HG03045 (cell line): Measurements from ENCODE around the gene RPA4.
"Not testable (repeated sequence)": the region's sequence is repeated elsewhere in the genome, so short reads cannot be mapped to it uniquely, and the experiment has no call there.

Source experiments
- ATAC-seq: cut with Tn5 transposase; IDR thresholded peaks from one replicate; pipeline ENCODE4 v1.9.1; 2021; ENCODE audit warnings: mild to moderate bottlenecking, moderate library complexity; ENCODE audit not compliant: unreplicated experiment

Gene RPA4, protein sequence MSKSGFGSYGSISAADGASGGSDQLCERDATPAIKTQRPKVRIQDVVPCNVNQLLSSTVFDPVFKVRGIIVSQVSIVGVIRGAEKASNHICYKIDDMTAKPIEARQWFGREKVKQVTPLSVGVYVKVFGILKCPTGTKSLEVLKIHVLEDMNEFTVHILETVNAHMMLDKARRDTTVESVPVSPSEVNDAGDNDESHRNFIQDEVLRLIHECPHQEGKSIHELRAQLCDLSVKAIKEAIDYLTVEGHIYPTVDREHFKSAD

GRCh38 chrX:96883608-96884007, at the start of gene RPA4:
TSS of gene RPA4 (plus strand) at chrX:96883908. CDS start at chrX:96884311, 403 bp downstream.
- no peak for ATAC-seq

GRCh38 chrX:96834137-96834536, 49.6 kb upstream of the RPA4 start:
- no peak for ATAC-seq

DNA sequence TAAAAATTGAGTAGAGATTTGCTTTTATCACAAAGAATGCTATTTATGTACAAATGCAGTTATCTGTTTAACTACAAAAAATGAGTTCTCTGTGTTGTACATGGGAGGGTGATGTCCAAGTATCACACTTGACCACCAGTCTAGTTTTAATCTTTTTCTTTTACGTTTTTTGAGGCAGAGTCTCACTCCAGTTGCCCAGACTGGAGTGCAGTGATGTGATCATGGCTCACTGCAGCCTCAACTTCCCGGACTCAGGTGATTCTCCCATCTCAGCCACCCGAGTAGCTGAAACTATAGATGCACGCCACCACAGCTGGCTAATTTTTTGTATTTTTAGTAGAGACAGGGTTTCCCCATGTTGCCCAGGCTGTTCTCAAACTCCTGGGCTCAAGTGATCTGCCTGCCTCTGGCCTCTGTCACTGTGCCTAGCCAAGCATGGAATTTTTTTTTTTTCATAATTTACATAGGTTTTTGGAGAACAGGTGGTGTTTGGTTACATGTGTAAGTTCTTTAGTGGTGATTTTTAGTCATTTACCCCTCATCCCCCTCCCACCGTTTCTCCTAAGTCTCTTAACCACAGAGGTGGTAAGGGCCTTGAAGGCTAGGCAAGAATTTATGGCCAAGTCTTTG, 47.9 kb upstream of the RPA4 start:
- peak; percentile 81 for ATAC-seq

- no peak for ATAC-seq
These were observed 45.9 kb upstream of the RPA4 start for GRCh38 chrX:96837808-96838207.

DNA sequence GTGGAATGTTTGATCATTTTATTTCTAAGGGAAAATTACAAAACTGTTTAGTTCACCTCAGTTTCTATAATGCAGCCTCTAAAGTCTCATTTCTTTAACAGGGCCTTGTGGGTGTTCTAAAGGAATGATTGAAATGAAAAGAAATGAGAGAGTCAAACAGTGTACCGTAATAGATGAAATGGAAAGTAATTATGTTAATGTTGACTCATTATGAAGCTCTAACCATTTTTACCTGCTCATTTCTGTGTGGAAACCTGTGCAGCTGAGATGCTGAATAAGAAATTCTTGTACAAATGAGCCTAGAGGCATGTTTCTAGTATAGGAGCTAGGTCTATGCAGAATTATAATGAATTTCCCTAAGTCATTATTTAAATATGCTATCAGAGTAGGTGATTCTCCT, 45.2 kb upstream of the RPA4 start:
- ATAC-seq = no peak

- no peak for ATAC-seq
These were observed 42.4 kb upstream of the RPA4 start for GRCh38 chrX:96841325-96841724.

DNA sequence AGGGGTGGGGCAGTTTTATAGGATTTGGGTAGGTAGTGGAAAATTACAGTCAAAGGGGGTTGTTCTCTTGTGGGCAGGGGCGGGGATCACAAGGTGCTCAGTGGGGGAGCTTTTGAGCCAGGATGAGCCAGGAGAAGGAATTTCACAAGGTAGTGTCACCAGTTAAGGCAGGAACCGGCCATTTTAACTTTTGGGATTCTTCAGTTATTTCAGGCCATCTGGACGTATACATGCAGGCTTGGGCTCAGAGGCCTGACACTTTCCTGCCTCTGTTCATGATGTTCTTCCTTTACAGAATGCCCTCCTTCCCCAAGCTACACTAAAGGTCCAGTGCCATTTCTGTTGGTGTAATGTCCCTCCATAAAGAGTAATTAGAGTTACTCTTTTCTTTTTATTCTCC, 41.8 kb upstream of the RPA4 start:
- not testable (repeated sequence) for ATAC-seq

DNA sequence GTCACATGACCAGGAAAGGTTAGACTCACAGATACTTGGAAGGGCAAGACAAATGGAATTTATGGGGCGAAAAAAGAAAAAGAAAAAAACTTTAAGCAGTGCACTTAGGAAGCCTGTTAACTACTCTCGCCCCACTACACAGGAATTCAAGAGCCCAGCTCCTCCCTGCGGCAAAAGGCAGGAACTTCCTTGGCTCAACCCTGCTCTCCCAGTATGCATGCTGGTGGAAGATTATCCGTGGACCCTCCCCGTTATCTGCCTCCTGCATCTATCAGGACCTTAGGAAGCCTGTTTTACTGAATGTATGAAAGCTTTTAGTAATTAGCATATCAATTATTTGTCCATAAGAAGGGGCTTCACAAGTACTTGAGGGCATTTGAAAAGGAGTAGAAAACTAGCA, 40.1 kb upstream of the RPA4 start:
- ATAC-seq = no peak

DNA sequence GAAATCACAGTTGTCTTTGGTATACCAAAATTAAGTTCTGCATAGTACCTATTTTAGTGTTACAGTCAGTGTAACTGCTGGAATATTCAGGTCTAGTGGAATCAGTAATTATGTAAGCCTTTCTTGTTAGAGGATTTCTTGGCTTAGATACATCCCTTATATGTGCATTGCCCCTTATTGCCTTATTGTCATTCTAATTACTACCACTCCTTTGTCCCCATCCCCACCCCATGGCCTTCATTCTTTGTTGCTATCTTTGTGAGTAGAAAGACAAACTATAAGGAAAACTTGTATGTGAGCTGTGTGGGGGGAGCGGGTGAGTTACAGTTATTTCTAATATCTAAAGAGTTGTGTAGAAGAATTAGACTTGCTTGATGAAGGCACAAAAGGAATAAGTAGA, 36.9 kb upstream of the RPA4 start:
- no peak for ATAC-seq

- ATAC-seq = not testable (repeated sequence)
These were observed 24.3 kb upstream of the RPA4 start for GRCh38 chrX:96859422-96859821.

GRCh38 chrX:96861218-96861617, 22.5 kb upstream of the RPA4 start:
- ATAC-seq = no peak

- no peak for ATAC-seq
These were observed 22.0 kb upstream of the RPA4 start for GRCh38 chrX:96861661-96862060.

DNA sequence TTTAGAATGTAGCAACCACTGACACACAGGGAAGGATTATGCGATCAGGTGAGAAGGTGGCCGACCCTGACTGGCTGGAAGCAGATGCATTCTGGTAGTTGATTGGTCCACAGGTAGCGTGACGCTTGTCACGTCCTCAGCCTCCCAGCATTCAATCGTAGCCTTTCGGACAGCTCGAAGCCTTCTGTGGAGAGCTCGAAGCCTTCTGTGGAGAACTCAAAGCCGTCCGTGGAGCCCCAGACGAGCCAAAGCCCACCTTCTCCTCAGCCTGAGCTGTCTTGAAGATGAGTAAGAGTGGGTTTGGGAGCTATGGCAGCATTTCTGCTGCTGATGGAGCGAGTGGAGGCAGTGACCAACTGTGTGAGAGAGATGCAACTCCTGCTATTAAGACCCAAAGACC, 319 bp downstream of the RPA4 start:
- no peak for ATAC-seq

DNA sequence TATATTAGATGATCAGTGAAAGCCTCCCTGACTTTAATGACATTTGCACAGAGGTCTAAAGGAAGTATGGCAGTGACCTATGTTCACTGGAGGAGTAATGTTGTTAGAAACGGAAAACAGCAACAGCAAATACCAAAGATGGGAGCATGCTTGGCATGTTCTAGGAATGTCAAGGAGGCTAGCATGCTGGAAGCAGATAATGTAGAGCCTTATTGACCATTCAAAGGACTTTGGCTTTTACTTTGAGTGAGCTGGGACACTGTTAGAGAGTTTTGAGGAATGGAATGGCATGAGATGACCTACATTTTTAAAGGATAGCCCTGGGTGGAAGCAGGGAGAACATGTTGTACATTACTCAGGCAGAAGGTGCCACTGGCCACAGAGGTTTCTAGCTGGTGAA, 6.0 kb downstream of the RPA4 start:
- ATAC-seq = no peak

DNA sequence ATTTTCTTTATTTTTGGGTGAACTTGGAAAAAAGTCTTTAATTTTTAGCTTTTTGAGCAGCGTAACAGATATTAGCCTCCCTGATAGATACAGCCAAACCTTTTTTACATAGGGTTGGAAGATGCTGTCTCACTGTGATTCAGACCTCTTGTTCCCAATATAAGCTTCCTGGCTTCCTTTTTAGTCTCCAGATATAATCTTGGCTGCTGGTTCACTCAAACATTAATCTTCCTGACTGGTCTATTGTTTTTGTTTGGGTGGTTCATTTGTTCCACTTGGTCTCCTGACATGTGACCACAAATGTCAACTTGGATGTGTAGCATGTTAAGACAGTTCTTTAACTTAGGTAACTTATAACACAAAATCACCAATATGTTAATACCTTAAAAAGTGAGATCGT, 23.0 kb downstream of the RPA4 start:
- no peak for ATAC-seq

DNA sequence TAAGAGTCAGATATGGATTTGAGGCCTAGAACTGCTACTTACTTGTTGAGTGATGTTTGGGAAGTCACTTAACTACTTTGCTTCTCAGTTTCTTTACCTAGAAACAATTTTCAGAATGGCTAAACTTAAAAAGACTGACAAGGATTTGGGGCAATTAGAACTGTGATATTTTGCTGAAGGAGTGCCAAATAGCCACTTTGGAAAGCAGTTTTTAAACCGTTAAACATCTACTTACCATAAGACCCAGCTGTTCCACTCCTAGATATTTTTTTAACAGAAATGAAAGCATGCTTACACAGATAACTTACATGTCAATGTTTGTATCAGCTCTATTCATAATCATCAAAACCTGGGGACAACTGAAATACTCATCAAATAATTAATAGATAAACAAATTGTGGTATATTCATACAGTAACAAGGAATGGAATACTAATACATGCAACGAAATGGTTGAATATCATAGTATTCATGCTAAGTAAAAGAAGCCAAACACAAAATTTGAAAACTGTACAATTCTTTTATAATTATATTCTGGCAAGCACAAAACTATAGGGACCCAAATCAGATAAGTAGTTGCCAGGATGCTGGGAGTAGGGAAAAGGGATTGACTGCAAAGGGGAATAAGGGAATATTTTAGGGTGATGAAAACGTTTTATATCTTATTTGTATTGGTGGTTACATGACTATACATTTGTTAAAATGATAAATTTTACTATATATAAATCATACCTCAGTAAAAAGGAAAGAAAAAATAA, 24.0 kb downstream of the RPA4 start:
- no peak for ATAC-seq

DNA sequence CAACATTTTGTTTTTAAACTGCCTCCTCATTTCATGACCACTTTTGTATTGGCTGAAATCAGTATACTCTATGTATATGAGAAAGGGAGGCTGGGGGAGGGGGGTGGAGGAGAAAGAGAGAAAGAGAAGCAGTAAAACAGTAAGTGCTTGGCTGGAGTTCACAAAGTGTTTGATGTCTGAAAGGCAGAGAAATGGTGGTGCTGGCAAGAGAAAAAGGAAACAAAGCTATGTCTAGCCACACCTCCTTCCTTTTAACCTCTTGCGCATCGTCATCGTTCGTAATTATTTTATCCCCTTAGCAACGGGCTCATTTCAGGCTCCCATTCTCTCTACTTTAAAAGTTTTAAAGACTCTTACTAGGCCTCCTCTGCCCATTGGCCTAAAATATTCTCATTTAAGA, 25.6 kb downstream of the RPA4 start:
- no peak for ATAC-seq

DNA sequence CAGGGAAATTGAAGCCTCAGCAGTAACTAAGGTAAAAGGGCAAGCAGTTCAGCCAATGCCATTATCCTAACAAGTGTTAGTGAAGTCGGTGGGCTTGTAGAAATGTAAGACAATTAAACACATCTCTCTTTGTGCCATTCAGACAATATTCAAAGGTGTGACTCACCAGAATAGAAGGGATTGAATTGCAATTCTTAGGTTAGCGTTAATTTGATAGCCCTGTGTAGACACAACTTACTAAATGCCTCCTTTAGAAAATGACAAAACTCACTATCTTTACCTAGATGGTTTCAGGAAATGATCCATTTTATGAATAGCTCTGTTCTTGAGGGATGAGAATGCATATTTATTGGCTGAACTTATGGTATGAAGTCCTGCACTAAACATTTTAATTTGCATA, 35.2 kb downstream of the RPA4 start:
- no peak for ATAC-seq

DNA sequence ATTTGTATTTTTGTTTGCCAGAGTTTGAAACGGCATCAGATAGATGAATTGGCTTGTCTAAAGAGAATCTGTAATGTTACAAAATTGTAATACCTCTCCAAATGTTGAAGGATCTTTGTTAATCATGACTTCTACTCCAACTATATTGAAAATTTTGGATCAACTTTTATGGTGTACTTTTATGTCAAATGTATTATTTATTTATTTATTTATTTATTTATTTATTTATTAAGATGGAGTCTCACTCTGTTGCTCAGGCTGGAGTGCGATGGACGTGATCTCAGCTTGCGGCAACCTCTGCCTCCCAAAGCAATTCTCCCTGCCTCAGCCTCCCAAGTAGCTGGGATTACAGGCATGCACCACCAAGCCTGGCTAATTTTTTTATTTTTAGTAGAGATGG, 36.0 kb downstream of the RPA4 start:
- no peak for ATAC-seq

DNA sequence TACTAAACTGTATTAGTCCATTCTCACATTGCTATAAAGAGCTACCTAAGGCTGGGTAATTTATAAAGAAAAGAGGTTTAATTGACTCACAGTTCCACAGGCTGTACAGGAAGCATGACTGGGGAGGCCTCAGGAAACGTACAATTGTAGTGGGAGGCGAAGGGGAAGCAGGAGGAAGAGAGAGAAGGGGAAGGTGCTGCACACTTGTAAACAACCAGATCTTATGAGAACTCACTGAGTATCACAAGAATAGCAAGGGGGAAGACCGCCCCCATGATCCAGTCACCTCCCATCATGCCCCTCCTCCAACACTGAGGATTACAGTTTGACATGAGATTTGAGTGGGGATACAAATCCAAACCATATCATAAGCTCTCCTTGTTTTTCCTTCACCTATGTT, 40.9 kb downstream of the RPA4 start:
- no peak for ATAC-seq

DNA sequence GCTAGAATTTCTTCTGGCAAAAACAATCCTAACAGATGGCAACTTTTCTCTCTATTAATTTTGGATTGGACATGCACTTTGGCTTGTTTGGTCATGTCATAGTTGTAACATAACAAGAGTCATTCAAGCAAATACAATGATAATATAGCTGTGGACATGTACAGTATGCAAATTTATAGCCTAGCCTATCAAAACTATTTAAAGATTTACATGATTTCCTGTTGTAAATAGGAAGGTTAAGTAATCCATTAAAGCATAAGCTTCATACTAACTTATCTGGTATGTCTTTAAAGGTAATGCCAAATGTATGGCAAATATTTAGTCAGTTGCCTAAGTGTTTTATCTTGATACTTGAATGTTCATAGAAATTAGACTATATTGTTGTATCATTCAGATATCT, 45.3 kb downstream of the RPA4 start:
- ATAC-seq = no peak
